GM21576 (cell line): ENCODE data around the gene CCR7.
A peak's percentile ranks its signal among the peaks of the same experiment; 100 is the strongest.
"Not testable (repeated sequence)": the region's sequence is repeated elsewhere in the genome, so short reads cannot be mapped to it uniquely, and the experiment has no call there.

Experiments
- ATAC-seq: cut with Tn5 transposase; IDR thresholded peaks from one replicate; pipeline ENCODE4 v1.9.1; 2021; ENCODE audit warnings: mild to moderate bottlenecking, moderate library complexity; ENCODE audit not compliant: unreplicated experiment

CCR7 gene

GRCh38 chr17:40552806-40553693, 12.2 kb downstream of the CCR7 start:
- no peak for ATAC-seq

DNA sequence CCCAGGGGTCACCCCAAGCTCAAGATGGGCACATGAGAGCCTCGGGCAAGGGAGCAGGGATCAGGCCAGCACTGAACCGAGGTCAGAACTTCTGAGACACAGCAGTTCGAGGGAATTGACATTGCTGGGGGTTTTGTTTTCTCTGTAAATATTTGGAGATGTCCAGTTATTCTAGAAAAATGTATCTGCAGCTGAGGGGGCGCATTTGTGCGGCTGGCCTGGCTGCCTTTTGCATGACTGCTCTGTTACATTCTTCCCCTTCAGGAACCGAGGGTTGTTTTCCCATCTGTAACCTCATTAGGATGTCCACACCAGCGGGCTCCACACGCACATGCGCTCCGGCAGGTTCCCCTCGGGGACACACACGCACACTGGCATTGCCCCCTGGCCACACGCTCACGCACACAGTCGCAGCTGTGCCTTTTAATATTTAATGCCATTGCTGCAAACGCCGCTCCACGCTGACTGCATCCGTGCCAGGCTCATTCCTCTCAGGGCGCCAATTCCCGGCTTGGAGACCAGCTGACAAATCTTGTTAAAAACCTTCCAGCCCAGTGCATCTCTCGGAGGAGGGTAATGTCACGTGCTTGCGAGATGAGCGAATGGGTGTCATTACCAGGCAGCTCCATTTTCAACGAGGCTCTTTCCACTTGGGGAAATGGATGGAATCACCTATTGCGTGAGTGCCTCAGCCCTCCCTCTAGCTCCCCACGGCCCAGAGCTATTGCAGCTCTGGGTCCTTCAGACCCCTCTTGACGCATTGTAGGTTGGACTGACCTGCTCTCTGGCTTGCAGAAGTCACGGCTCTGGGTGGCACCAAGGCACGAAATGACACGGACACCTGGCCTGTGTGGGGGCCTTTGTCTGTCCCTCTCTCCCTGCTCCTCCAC, 13.1 kb downstream of the CCR7 start:
- no peak for ATAC-seq

DNA sequence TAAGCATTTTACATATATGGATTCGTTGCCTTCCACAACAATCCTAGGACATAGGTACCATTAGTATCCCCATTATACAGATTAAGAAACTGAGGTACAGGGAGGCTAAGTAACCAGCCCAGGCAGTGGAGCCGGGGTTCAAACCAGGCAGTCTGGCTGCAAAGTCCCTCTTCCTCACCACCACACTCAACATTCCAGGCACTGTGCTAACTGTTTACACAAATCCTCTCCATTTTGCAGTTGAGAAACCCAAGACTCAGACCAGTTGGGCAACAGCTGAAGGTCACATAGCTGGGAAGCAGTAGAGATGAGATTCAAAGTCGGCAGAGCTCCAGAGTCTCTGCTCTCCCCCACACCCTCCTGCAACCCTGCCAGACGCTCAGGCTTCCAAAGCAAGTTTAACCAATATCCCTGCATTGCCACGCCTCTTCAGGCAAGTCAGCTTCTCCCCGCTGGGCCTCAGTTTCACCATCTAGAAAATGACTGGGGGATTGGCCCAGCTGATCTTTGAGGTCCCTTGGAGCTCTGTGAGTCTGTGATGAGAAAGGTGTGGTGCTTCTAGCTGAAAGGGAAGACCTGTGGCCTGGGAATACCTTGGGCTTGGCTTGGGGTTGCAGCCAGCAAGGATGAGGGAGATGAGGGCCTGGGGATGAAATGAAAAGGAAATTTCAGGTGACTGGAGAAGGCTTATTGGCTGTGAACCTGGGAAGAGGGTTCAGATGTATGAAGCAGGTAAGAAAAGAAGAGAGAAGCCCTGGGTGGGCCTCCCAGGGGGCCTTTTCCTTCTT, 14.0 kb downstream of the CCR7 start:
- ATAC-seq: no peak

GRCh38 chr17:40550608-40551007, 14.7 kb downstream of the CCR7 start:
- no peak for ATAC-seq

- ATAC-seq: no peak
Observed at GRCh38 chr17:40548982-40549685, 16.1 kb downstream of the CCR7 start.

DNA sequence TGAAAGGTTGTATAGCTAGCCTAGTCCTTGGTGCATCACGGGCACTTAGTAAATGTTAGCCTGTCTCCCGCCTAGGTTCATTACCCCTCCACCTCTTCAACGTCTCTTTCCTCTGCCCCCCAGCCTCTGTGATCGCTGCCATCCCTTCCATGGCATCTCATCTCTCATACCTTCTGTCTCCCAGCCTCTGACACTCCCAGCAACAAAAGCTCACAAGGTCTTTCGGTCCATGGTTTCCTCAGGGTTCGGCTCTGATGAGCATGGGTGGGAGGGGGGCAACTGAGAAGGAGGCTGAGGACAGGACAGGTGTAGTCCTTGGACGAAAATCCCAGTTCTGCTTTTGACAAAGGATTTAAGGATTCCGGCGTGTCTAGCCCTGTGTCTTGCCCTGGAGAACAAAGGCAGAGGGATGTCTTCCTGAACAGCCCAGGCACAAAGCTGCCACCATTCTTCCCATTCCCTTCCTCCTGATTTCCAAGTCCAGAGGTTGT, 16.7 kb downstream of the CCR7 start:
- ATAC-seq: no peak

DNA sequence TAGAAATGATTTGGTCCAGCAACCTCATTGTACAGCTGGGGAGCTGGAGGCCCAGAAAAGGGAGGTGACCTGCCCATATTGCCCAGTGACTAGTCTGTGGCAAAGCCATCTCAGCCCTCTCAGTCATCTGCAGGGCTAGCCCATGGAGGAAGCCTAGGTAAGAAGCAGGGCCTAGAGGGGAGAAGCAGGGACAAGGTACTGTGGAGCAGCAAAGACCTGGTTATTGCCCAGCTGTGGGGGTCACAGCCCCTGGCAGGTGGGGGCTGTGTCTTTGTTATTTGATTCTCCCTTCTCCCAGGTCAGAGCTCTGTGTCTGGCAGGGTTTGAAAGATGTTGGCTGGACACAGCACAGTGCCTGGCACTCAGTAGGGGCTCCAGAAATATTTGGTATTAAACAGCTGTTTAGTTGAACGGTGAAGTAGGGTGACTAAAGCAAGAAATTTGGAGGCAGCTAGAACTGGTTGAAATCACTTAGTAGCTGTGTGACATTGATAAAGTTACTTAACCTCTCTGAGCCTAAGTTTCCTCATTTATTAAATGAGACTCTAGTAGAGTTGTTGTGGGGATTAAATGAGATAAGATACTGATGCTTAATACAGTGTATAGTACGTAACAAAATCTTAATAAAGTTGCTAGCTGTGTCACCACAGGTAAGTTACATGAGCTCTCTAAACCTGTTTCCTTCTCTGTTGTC, 17.3 kb downstream of the CCR7 start:
- ATAC-seq: no peak

DNA sequence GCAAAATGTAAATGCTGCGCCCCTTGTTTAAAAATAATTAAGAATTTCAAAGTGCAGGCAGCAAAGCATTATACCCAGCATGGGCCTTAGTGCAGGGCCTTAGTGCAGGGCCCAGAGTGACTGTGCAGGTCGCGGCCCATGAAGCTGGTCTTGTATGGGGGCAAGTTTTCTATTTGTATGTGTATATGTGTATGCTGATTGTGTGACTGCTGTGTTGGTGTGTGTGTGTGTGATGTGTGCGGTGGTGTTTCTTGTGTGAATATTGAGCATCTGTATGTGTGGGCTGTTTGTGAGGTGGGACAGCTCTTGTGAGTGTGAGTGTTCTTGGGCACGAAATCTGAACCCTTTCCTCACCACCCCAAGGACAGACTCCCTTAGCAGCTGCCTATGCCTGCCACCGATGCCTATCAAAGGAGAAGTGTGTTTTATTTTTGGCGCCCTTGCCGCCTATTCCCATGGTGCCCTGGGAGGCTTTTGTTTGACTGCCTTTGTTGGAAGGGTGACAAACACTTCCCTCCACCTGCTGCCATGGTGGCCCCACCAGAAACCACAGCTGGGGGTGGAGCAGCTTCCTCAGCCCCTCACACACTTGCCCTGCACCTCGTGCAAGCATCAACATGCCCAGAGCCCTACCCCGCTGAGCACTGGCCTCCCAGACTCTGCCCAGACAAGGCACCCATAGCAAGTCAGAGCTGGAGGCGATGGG, 18.0 kb downstream of the CCR7 start:
- no peak for ATAC-seq

GRCh38 chr17:40546497-40546896, 18.8 kb downstream of the CCR7 start:
- not testable (repeated sequence) for ATAC-seq

- ATAC-seq: no peak
Observed at GRCh38 chr17:40545660-40546059, 19.6 kb downstream of the CCR7 start.

DNA sequence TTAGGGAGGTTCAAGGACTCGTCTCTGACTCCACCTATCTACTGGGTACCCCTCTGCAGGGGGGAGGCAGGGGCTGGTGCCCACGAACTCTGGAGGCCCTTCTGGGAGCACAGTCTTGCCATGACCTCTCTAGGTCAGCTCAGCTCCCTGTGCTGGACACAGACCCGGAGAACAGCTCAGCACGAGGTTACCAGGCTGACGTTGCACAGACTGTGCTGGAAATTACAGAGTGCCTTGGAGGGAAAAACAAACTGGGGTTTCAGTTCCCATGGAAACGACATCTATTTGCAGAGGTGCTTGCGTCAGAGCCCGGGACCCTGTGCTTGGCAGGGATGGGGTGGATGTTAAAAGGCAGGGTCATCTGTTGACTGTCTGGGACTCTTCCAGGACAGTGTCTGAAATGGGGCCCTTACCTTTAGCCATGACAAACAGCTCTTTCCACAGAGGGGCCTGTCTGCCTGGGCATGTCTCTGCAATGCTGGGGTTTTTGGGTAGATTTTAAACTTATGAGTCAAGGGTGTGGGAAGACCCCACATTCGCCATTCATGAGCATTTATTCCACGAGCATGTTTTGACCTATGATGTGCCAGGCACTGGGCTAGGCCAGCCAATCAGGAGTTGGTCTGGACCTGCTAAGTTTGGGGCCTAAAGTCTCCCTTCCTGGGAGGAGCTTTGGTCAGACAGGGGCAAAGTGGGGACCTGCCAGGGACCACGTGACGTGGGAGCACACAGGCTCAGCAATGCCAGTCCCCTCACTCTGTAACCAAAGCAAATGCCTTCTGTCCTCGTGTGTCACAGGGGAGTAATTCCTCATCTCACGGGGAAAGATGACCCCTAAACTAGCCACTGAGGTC, 22.5 kb downstream of the CCR7 start:
- peak; percentile 49 for ATAC-seq

GRCh38 chr17:40541873-40542557, 23.3 kb downstream of the CCR7 start:
- ATAC-seq: no peak

GRCh38 chr17:40541060-40541872, 24.0 kb downstream of the CCR7 start:
- ATAC-seq: no peak

DNA sequence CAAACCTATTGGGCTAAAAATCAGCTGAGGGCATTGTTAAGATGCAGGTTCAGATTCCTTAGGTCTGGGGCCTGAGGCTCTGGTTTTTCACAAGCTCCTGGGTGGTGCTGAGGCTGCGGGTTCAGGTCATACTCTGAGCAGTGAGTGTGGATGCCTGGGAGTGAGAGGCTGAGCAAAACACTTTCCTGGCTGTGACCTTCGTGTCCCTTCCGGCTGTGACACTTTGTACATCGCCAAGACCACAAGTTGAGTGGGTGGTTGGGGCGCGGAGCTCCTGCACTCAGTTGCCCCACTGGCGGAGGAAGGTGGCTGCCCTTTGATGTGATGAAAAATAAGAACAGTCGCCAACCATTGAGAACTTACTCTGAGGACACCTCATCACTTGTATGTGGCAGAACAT, 24.8 kb downstream of the CCR7 start:
- ATAC-seq: no peak

DNA sequence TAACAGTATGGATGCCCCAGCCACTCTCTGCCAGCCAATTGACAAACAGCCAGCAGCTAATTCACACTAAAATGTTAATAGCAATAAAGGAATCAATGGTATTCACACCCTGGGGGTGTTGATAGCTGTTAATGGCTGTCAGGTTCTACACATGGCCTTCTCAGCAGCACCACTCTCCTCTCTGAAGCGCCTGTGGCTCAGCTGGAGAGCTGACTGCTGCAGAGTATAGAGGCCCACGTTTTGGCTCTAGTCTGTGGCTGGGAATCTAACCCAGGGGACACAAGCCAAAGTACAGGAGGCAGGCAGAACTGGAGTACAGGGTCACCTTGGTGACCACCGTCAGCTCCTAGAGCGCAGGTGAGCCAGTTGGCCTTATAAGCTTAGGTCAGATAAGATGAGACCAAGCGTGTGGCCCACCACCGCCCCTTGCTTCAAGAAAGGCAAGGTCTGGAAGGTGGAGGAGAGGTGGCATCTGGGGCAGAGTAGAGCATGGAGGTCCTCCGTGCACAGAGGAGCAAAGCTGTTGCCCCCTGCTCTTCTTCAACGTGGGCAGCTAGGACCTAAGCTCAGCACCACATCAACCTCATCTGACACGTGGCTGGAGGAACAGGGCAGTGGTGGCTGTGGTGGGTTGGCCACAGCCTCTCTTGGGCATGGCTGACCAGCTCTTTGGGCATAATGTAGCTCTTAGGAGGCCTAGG, 25.4 kb downstream of the CCR7 start:
- no peak for ATAC-seq
